CD4-positive, alpha-beta T cell treated with Interleukin-15 for 1 hour (primary cell): ENCODE measurements around the gene POLR2A.

Experiments used
- DNase-seq: peaks from one replicate; pipeline ENCODE4 v3.0.0-alpha.2; 2020

POLR2A gene

GRCh38 chr17:7484067-7484918, at the start of gene POLR2A:
TSS of gene POLR2A (plus strand) at chr17:7484366.
- peak; percentile 97 for DNase-seq

DNA sequence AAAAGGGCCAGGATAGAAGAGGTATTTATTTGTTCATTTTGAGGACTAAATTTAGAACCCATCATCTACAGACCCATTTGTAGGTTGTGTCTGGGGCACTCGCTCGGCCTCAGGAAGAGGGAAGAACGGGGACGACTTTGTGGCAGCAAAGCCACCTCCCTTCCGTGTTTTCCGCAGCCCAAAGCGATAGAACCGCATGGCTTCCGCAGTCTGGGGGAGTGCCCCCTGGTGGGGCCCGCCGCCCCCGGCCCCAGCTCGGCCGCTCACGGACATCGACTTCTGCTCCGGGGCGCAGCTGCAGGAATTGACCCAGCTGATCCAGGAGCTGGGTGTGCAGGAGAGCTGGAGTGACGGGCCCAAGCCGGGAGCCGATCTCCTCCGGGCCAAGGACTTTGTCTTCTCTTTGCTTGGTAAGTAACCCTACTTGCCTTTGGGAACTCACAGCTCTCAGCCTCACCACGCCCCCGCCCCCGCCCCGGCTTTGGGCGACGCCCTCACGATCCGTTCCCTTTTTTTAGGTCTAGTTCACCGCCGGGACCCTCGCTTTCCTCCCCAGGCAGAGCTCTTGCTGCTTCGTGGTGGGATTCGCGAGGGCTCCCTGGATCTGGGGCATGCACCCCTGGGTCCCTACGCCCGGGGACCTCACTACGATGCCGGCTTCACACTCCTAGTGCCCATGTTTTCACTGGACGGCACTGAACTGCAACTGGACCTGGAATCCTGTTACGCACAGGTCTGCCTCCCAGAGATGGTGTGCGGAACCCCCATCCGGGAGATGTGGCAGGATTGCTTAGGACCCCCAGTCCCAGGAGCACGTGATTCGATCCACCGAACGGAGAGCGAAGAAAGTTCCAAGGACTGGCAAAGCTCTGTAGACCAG, 48.2 kb upstream of the POLR2A start:
- peak; percentile 56 for DNase-seq

- DNase-seq: peak; percentile 85
Measured at GRCh38 chr17:7436556-7437368, 47.4 kb upstream of the POLR2A start.

- DNase-seq: no peak
Measured at GRCh38 chr17:7437369-7437863, 46.8 kb upstream of the POLR2A start.

GRCh38 chr17:7437950-7438614, 46.1 kb upstream of the POLR2A start:
- DNase-seq: peak; percentile 67

GRCh38 chr17:7438656-7439460, 45.3 kb upstream of the POLR2A start:
- DNase-seq: no peak

DNA sequence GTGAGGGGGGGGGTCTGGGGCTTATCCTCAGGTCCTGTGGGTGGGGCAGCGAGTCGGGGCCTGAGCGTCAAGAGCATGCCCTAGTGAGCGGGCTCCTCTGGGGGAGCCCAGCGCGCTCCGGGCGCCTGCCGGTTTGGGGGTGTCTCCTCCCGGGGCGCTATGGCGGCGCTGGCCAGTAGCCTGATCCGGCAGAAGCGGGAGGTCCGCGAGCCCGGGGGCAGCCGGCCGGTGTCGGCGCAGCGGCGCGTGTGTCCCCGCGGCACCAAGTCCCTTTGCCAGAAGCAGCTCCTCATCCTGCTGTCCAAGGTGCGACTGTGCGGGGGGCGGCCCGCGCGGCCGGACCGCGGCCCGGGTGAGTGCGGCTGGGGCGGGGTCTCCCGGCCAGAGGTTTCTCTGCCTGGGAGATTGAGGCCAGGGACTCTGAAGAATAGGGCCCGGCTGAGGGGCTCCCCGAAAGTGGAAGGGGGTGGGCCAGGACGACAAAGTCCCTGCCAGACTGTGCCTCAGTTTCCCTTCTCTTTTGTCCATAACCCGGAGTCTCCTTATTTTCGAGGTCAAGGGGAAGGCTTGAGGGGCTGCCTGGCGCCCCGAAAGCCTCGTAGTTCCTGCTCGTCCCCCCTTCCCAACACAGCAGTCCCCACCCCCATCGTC, 44.6 kb upstream of the POLR2A start, which contains the start of gene FGF11:
Gene FGF11 (plus strand): TSS at position 51 of the 651 bp plus-strand sequence. CDS start 109 bp downstream, at position 160.
- DNase-seq: no peak

DNA sequence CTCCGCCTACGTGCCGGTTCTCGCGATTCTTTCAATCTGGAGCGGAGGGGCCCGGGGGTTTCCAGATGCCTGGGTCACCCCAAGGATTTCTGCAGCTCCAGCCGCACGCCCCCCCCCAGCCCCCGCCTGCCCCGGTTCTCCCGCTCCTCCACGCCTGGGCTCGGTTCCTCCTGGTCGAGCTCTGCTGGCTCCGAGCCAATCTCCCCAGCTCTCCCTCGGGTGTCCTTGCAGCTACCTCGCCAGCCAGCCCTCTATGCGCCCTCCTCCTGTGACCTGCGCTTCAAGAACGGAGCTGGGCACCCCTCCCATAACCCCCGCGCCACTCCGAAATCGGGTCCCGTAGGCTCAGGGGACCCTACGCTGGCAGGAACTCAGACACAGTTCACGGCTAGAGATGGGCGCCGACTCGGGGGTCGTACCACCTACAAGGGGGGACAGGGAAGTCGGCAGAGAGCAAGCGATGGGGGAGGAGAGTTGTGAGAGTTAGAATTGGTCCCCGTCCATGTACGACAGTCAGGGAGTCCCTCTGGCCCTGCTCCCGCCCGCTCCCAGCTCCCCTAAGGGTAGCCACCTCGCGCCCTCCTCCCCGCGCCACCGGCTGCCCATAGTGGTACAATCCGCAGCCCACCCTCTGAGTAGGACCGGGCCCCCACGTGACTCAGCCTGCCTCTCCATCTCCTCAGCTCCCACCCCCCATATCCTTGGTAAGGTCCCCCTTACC, 43.9 kb upstream of the POLR2A start:
- DNase-seq: peak; percentile 33

DNA sequence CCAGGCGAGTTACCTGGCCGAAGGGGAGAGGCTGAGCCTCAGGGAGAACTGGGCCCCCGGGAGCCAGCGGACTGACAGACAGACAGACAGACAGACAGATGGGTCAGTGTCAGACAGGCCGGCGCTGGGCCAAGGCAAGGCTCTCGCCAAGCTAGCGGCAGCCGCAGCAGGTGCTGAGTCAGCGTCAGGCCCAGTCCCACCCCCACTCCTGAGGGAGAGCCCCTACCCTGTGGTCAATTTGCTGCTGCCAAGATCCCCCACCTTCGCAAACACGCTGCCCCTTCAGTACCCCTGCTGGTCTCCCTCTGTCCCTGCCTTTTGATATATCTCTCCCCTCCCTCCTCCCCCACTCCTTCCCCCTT, 43.4 kb upstream of the POLR2A start:
- peak; percentile 30 for DNase-seq

DNA sequence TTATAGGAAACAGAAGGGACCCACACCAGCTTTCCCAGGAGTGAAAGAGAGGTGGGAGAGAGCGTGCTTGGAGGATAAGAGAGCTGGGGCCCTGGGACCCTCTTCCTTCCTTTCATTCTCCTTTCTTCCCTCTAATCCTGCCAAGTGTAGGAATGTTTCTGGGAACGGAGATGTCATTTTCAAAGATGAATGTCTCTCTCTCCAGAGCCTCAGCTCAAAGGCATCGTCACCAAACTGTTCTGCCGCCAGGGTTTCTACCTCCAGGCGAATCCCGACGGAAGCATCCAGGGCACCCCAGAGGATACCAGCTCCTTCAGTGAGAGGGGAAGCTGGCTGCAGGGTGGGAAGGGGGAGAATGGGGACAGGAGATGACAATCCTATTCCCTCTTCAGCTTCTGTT, 42.9 kb upstream of the POLR2A start:
- no peak for DNase-seq

- DNase-seq: no peak
Measured at GRCh38 chr17:7442142-7442541, 42.0 kb upstream of the POLR2A start.

DNA sequence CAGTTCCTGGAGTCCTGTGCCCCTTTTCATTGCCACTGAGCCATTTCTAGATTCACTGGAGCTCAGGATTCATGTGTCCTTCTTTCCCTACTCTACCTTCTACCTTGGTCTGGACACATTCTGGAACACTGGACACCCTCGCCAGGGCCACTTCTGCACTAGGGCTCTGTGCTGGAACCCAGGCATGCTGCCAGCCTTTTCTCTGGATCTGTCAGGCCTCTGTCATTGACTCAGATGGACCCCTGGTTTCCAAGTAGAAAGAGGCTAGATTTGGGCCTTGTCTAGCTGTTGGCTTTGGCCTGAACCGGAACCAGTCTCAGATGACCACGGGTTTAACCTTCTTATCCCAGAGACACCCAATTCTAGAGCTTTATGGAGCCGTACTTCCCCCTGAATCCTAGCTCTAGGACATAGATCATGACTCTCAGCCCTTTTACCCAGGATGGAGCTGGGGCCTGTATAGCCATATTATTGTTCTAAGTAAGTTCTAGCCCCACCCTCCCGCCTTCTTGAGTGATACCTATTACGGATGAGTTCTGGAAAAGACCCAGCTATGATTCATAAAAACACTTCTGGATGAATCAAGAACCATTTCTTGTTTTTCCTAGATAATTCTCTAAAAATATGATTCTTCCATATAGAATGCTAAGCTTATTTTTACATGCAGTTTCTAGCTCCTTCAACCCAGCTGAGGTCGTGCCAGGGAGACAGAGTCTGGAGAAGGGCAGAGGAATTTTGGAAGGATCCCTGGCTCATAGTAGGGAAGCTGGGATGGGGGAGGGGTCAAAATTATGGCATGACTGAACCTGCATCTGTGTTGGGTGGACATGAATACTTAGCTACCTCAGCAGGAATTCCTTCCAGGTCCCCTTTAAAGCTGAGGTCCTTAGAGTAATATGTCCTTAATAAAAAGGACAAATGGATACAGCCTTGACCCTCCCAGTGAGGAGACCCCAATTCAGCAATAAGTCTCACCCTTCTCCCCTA, 40.4 kb upstream of the POLR2A start:
- DNase-seq: no peak

DNA sequence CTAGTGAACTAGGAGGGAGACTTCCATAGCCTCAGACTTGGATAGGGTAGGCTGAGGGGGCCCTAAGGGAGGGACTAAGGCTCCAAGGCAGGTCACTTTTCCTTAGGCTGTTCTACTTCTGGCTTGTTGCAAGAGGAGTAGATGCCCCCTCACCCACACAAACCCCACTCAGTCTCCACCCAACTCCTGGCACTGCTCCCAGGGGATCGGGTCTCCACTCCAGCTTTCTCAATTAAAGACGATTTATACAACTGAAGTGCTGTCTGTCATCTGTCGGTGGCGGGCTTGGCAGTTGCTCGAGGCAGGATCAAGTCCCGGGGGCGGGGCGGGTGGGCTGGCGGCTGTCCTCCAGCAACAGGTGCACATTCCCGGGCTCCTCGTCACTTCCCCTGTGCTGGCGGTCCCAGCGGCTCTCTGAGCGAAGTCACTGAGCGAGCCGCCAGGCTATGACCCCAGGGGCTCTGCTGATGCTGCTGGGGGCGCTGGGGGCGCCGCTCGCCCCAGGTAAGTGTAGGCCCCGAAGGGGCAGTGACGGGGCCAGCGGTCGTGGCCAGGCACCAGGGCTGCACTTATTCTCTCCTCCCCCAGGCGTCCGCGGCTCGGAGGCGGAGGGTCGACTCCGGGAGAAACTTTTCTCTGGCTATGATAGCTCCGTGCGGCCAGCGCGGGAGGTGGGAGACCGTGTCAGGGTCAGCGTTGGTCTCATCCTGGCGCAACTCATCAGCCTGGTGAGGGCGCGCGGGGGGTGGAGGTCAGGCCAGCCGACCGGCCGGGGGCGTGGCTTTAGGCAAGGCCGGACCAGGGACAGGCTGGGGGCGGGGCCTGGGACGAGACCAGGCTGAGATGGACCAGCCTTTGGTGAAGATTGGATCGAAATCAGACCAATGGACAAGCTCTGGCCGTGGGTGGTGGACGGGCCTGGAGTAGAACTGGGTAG, 39.2 kb upstream of the POLR2A start, which contains the start of gene CHRNB1:
Gene CHRNB1 (plus strand): TSS at position 380 of the 937 bp plus-strand sequence. CDS start 67 bp downstream, at position 447.
- DNase-seq: peak; percentile 61

- no peak for DNase-seq
Measured at GRCh38 chr17:7445619-7445968, 38.6 kb upstream of the POLR2A start.

- DNase-seq: no peak
Measured at GRCh38 chr17:7448461-7448860, 35.7 kb upstream of the POLR2A start.

DNA sequence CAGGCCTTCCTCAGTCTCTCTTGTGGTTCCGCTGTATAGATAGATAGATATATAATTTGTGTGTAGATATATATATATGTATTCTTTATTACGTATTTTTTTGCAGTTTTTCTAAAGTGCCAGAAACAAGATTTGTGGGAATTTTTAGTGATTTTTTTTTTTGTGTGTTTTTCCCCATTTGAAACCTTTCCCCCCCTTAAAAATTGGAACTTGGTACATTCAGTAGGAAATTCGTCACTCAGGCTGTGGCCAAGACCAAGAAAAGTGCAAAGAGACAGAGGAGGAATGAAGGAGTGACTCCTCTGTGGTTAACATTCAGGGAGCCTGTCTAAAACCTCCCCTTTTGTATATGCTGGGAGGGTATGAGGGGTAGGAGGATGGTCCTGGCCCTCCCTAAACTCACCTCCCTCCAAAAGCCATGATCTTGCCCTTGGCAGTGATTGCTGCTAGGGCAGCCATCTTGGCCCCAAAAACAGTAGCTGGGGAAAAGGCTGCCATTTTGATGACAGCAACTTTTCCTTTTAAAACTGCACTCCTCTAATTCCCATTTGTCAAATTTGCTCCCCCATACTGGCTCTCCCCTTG, 24.1 kb upstream of the POLR2A start:
- DNase-seq: no peak
